HepG2 (cell line): ENCODE results near the gene NEURL1B. TPM values are rescaled to one million over a fixed set of nuclear protein-coding genes. Genes with fewer than 3 reads are reported as not detected.
A peak's percentile ranks its signal among the peaks of the same experiment; 100 is the strongest.

Source experiments
- ARNTL ChIP-seq: sonication (generic); formaldehyde crosslinking; IDR thresholded peaks from 2 replicates; pipeline ENCODE4 v1.4.0; 2020; ENCODE audit warnings: mild to moderate bottlenecking, missing genetic modification reagents
- ATF2 ChIP-seq: sonication (generic); formaldehyde crosslinking; IDR thresholded peaks from 2 replicates; pipeline ENCODE4 v1.4.0; 2020; ENCODE audit warnings: missing genetic modification reagents
- BHLHE40 ChIP-seq: IDR thresholded peaks from 2 replicates; pipeline ENCODE4 v1.6.1; 2011; ENCODE audit warnings: low read length, improper control_type of control experiment
- CTCF ChIP-seq: sonication (generic); formaldehyde crosslinking; IDR thresholded peaks from 2 replicates; pipeline ENCODE4 v1.5.0; 2020; ENCODE audit warnings: mild to moderate bottlenecking, missing genetic modification reagents, moderate library complexity
- GATAD2A ChIP-seq: IDR thresholded peaks from 2 replicates; pipeline ENCODE4 v1.6.1; 2016
- HNF4A ChIP-seq: sonication (generic); formaldehyde crosslinking; IDR thresholded peaks from 2 replicates; pipeline ENCODE4 v1.4.0; 2020; ENCODE audit warnings: missing genetic modification reagents
- MEIS1 ChIP-seq: sonication (generic); formaldehyde crosslinking; IDR thresholded peaks from 2 replicates; pipeline ENCODE4 v1.9.0; 2021; ENCODE audit warnings: mild to moderate bottlenecking, missing genetic modification reagents, moderate library complexity, borderline replicate concordance
- PHF8 ChIP-seq: sonication (generic); formaldehyde crosslinking; IDR thresholded peaks from 2 replicates; pipeline ENCODE4 v1.5.0; 2020; ENCODE audit warnings: missing genetic modification reagents
- PITX1 ChIP-seq: sonication (generic); formaldehyde crosslinking; IDR thresholded peaks from 2 replicates; pipeline ENCODE4 v1.5.1; 2020; ENCODE audit warnings: mild to moderate bottlenecking, missing genetic modification reagents
- XRCC5 ChIP-seq: fragments of 200-400 bp; formaldehyde crosslinking; optimal IDR thresholded peaks from 2 replicates; pipeline ENCODE3; 2017; ENCODE audit warnings: mild to moderate bottlenecking, low read length
- ZFX ChIP-seq: sonication (generic); formaldehyde crosslinking; IDR thresholded peaks from 2 replicates; pipeline ENCODE4 v1.4.0; 2020; ENCODE audit warnings: mild to moderate bottlenecking, low read depth, missing genetic modification reagents, moderate library complexity
- ZNF510 ChIP-seq: sonication (generic); formaldehyde crosslinking; IDR thresholded peaks from 2 replicates; pipeline ENCODE4 v1.4.0; 2020; ENCODE audit warnings: low read depth, mild to moderate bottlenecking, missing genetic modification reagents
- ZNF670 ChIP-seq: sonication (generic); formaldehyde crosslinking; IDR thresholded peaks from 2 replicates; pipeline ENCODE4 v1.8.0; 2022; ENCODE audit warnings: mild to moderate bottlenecking, missing genetic modification reagents, borderline replicate concordance
- ZNF776 ChIP-seq: sonication (generic); formaldehyde crosslinking; IDR thresholded peaks from 2 replicates; pipeline ENCODE4 v1.4.0; 2020; ENCODE audit warnings: mild to moderate bottlenecking, missing genetic modification reagents
- polyA plus RNA-seq, 8 experiments: library from polyadenylated mRNA; depleted of rRNA in 3 of 8; stranded (reverse) in 7 of 8; unstranded in 1 of 8; fragments of >200 nt; fragmentation: Illumina TruSeq in 4 of 8; extraction: Trizol in 4 of 8; gene quantifications; 2 replicates each; pipeline versions ENCODE4 v1.2.1 to v1.2.3, GENCODE V29; 2011 to 2016; ENCODE audit warnings: low read depth in 4 of 8, missing spikeins in 1 of 8, mixed read lengths in 1 of 8; ENCODE audit not compliant: insufficient read depth in 1 of 8
- total RNA-seq, 5 experiments: library from RNA; depleted of rRNA; stranded (reverse); fragments of >200 nt; fragmentation: Illumina TruSeq; extraction: Trizol; gene quantifications; 2 replicates each; pipeline ENCODE4 v1.2.3, GENCODE V29; 2016; ENCODE audit warnings: low read depth in 1 of 5
- TF ChIP-seq, protein P1 (sequence below): sonication (generic); formaldehyde crosslinking; IDR thresholded peaks from 2 replicates; pipeline ENCODE4 v1.5.1; 2020; ENCODE audit warnings: missing genetic modification reagents, mild to moderate bottlenecking, borderline replicate concordance
- TF ChIP-seq, protein P2 (sequence below), 2 experiments: sonication (generic) in 1 of 2; formaldehyde crosslinking in 1 of 2; IDR thresholded peaks; 2 replicates each; pipeline versions ENCODE4 v1.4.0 to v1.6.1; 2018 to 2020; ENCODE audit warnings: missing genetic modification reagents in 2 of 2, borderline replicate concordance in 1 of 2, low read depth in 1 of 2, mild to moderate bottlenecking in 1 of 2, missing biosample characterization in 1 of 2
- TF ChIP-seq, protein P3 (sequence below): IDR thresholded peaks from 2 replicates; pipeline ENCODE4 v1.6.1; 2016; ENCODE audit warnings: control low read depth

The NEURL1B gene
- total and polyA plus RNA-seq, 2 of the 13 experiments (the other 11 are each of a cell fraction or from before 2014, with no cell fraction given) = 0.09 to 0.13 TPM

GRCh38 chr5:172697123-172698121 lies 56.4 kb downstream of the NEURL1B start (continued):
- peak; percentile 52; the same call in 1 of the 2 replicates for TF ChIP-seq ZFX (CRISPR knock-in tag)
- peak; percentile 51; the same call in 1 of the 2 replicates for TF ChIP-seq ATF2
- peak; percentile 39; the same call in 1 of the 2 replicates for TF ChIP-seq MEIS1
- TF ChIP-seq, protein P1, sequence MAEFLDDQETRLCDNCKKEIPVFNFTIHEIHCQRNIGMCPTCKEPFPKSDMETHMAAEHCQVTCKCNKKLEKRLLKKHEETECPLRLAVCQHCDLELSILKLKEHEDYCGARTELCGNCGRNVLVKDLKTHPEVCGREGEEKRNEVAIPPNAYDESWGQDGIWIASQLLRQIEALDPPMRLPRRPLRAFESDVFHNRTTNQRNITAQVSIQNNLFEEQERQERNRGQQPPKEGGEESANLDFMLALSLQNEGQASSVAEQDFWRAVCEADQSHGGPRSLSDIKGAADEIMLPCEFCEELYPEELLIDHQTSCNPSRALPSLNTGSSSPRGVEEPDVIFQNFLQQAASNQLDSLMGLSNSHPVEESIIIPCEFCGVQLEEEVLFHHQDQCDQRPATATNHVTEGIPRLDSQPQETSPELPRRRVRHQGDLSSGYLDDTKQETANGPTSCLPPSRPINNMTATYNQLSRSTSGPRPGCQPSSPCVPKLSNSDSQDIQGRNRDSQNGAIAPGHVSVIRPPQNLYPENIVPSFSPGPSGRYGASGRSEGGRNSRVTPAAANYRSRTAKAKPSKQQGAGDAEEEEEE (CRISPR knock-in tag) = no peak
- TF ChIP-seq BHLHE40 = peak; percentile 28; the same call in 1 of the 2 replicates
- TF ChIP-seq PHF8 (CRISPR knock-in tag) = peak; percentile 50
- TF ChIP-seq CTCF (CRISPR knock-in tag) = peak; percentile 98
- 0 out of 2 replicates have a peak, but pooled peaks have one; percentile 49 for TF ChIP-seq ZNF670 (CRISPR knock-in tag)
- TF ChIP-seq, protein P2, sequence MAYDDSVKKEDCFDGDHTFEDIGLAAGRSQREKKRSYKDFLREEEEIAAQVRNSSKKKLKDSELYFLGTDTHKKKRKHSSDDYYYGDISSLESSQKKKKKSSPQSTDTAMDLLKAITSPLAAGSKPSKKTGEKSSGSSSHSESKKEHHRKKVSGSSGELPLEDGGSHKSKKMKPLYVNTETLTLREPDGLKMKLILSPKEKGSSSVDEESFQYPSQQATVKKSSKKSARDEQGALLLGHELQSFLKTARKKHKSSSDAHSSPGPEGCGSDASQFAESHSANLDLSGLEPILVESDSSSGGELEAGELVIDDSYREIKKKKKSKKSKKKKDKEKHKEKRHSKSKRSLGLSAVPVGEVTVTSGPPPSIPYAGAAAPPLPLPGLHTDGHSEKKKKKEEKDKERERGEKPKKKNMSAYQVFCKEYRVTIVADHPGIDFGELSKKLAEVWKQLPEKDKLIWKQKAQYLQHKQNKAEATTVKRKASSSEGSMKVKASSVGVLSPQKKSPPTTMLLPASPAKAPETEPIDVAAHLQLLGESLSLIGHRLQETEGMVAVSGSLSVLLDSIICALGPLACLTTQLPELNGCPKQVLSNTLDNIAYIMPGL (CRISPR knock-in tag; IDR thresholded peaks at IDR 0.05; ENCODE audit: borderline replicate concordance in 1 of 2, low read depth in 1 of 2) = peak; percentile 79 to 81
- TF ChIP-seq PITX1 (CRISPR knock-in tag) = peak; percentile 20; the same call in 1 of the 2 replicates
- peak; percentile 47; the same call in 1 of the 2 replicates for TF ChIP-seq GATAD2A
- peak; percentile 70 for TF ChIP-seq HNF4A
- peak; percentile 70 for TF ChIP-seq XRCC5
- 0 out of 2 replicates have a peak, but pooled peaks have one; percentile 50 for TF ChIP-seq ARNTL (CRISPR knock-in tag)
- TF ChIP-seq, protein P3, sequence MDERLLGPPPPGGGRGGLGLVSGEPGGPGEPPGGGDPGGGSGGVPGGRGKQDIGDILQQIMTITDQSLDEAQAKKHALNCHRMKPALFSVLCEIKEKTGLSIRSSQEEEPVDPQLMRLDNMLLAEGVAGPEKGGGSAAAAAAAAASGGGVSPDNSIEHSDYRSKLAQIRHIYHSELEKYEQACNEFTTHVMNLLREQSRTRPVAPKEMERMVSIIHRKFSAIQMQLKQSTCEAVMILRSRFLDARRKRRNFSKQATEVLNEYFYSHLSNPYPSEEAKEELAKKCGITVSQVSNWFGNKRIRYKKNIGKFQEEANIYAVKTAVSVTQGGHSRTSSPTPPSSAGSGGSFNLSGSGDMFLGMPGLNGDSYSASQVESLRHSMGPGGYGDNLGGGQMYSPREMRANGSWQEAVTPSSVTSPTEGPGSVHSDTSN (CRISPR knock-in tag) = no peak
- TF ChIP-seq ZNF776 (CRISPR knock-in tag) = peak; percentile 30; the same call in 1 of the 2 replicates
- TF ChIP-seq ZNF510 (CRISPR knock-in tag) = 0 out of 2 replicates have a peak, but pooled peaks have one; percentile 14
